AG04450 (cell line): ENCODE measurements around the gene RNF8. TPM values are rescaled to one million over a fixed set of nuclear protein-coding genes. Genes with fewer than 3 reads are reported as not detected.

Source experiments
- CTCF ChIA-PET: fragments of 300-600, 350-600 bp; formaldehyde crosslinking; extraction: SDS; loops from one replicate; lab custom pipeline; 2022; ENCODE audit warnings: antibody characterized with exemption, inconsistent platforms; lab: Charles Lee
- POLR2A ChIA-PET: fragments of 350-600 bp; formaldehyde crosslinking; extraction: SDS; loops from one replicate; lab custom pipeline; 2021; ENCODE audit warnings: antibody characterized with exemption, inconsistent platforms; lab: Yijun Ruan, JAX
- DNase-seq: peaks from one replicate; pipeline ENCODE4 v3.0.0-alpha.2; 2011; ENCODE audit warnings: low read depth, low spot score
- H3K27ac ChIP-seq: one replicate; pipeline ENCODE4 v1.5.1; 2012; ENCODE audit warnings: low read depth, low read length, control low read depth
- H3K27me3 ChIP-seq: one replicate; pipeline ENCODE4 v1.6.0; 2012; ENCODE audit warnings: low read length; ENCODE audit not compliant: control insufficient read depth, insufficient read depth
- H3K4me3 ChIP-seq: 2 replicates; pipeline ENCODE4 v1.5.1; 2011; ENCODE audit warnings: mild to moderate bottlenecking, low read depth, low read length, control low read depth
- H3K9me3 ChIP-seq: 2 replicates; pipeline ENCODE4 v1.5.1; 2012; ENCODE audit warnings: low read length; ENCODE audit not compliant: control insufficient read depth, insufficient read depth
- CTCF ChIP-seq: IDR thresholded peaks from 2 replicates; pipeline ENCODE4 v1.5.1; 2011; ENCODE audit warnings: low read depth, low read length, control low read depth, inconsistent platforms
- polyA plus RNA-seq: library from polyadenylated mRNA; depleted of rRNA; stranded (reverse); fragments of >200 nt; gene quantifications from 2 replicates; pipeline ENCODE4 v1.2.3, GENCODE V29; 2011

Gene RNF8
- polyA plus RNA-seq, 1 experiment, result 26.3 TPM

DNA sequence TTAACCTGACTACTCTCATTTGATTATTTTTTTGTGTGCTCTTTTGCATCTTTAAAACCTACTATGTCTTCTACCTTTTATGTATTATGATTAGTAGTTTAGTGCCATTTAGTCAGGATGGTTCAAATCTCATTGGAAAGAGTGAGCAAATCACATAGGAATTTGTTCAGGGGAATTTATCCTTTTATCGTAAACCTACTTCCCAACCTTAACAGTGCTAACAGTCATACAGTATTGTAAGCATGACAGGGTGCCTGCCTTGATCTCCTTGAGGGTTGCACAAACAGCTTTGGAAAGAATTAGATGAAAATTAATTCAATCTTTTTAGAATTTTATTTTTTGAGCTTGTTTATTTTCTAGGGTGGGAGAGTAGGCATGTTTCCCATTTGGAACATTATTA lies 18.3 kb downstream of the RNF8 start:
- ChIA-PET CTCF (interaction anchor here (2.1 to 2.3 kb wide), 2 partner anchors 9 to 47 kb away, joined by 9 read pairs; no protein-coding TSS in a partner anchor), POLR2A (no interaction called here)
- no peak for TF ChIP-seq CTCF
- H3K9me3 ChIP-seq, result no peaks in the 10 kb centered on the region
- H3K27me3 ChIP-seq, result no peaks in the 10 kb centered on the region
- DNase-seq, result no peak
- H3K27ac ChIP-seq, result no peak overlapping the region
- H3K4me3 ChIP-seq, result no peak overlapping the region

- CTCF ChIA-PET, result interaction anchor here (1.3 to 2.3 kb wide), 3 partner anchors 8 to 193 kb away, joined by 3 to 9 read pairs (median 4); no protein-coding TSS in a partner anchor
- no peak overlapping the region for H3K27ac ChIP-seq
- no peaks in the 10 kb centered on the region for H3K9me3 ChIP-seq
- no peaks in the 10 kb centered on the region for H3K27me3 ChIP-seq
- no peak for DNase-seq
- TF ChIP-seq CTCF, result no peak
- H3K4me3 ChIP-seq, result no peak overlapping the region
- POLR2A ChIA-PET, result no interaction called here
Measured at GRCh38 chr6:37373822-37374471, 20.2 kb downstream of the RNF8 start.

DNA sequence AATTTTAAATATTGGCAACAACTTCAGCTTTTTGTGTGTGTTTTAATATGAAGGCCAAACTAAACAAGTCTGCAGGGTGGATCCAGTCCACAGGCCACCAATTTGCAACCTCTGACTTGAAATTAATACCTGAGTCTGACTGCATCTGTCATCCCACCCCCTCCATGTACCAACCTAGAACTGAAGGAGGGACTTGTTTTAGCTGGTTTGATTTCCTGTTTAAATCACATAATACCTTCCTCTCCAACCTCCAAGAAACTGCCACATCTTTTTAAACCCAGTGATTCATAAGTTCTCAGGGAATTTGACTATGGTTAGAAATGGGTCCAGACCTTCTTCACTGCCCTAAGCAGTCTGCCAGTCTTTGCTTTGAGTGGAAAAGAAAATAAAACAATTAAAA lies 21.6 kb downstream of the RNF8 start:
- Histone ChIP-seq H3K27me3 (no peaks in the 10 kb centered on the region), H3K4me3 (no peak overlapping the region), H3K9me3 (no peaks in the 10 kb centered on the region), H3K27ac (no peak overlapping the region)
- DNase-seq, result no peak
- POLR2A ChIA-PET, result no interaction called here
- CTCF ChIA-PET, result no interaction called here
- no peak for TF ChIP-seq CTCF

GRCh38 chr6:37376078-37376743 lies 22.4 kb downstream of the RNF8 start:
- POLR2A ChIA-PET, result no interaction called here

More at GRCh38 chr6:37376078-37376743, 22.4 kb downstream of the RNF8 start:
- TF ChIP-seq CTCF, result no peak
- CTCF ChIA-PET, result interaction anchor here (1.1 kb wide), 1 partner anchor 315 kb away, joined by 3 read pairs; no protein-coding TSS in a partner anchor
- DNase-seq, result no peak
- Histone ChIP-seq H3K4me3 (no peak overlapping the region), H3K9me3 (no peaks in the 10 kb centered on the region), H3K27me3 (no peaks in the 10 kb centered on the region), H3K27ac (no peak overlapping the region)
